ENCODE data around the gene PDE4D. TPM values are rescaled to one million over a fixed set of nuclear protein-coding genes. Genes with fewer than 3 reads are reported as not detected.

The PDE4D gene
- total and polyA plus RNA-seq, 11 donors: 5.2 to 68.3 (median 42.1) TPM

DNA sequence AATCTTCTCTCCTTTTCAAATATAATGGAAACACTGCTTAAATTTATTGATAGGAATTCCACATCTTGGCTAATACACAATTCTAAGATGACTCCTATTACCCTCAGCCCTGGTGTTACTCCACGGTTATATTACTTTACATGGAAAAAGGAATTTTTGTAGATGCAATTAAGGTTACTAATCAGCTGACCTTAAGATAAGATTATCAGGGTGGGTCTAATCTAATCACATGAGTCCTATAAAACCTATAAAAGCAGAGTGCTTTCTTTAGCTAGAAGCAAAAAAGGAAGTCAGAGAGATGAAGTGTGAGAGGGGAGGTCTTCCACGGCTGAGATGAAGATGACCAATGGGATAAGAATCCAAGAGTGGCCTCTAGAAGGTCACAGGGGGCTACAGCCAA, 268.6 kb downstream of the PDE4D start:
- WGBS, 4 donors: 72 to 84% (median 80%) methylated on average over 2 of the region's 2 CpGs
- no peak for TF ChIP-seq POLR2A (IDR thresholded peaks at IDR 0.05)
- TF ChIP-seq, protein P1, sequence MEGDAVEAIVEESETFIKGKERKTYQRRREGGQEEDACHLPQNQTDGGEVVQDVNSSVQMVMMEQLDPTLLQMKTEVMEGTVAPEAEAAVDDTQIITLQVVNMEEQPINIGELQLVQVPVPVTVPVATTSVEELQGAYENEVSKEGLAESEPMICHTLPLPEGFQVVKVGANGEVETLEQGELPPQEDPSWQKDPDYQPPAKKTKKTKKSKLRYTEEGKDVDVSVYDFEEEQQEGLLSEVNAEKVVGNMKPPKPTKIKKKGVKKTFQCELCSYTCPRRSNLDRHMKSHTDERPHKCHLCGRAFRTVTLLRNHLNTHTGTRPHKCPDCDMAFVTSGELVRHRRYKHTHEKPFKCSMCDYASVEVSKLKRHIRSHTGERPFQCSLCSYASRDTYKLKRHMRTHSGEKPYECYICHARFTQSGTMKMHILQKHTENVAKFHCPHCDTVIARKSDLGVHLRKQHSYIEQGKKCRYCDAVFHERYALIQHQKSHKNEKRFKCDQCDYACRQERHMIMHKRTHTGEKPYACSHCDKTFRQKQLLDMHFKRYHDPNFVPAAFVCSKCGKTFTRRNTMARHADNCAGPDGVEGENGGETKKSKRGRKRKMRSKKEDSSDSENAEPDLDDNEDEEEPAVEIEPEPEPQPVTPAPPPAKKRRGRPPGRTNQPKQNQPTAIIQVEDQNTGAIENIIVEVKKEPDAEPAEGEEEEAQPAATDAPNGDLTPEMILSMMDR (IDR thresholded peaks at IDR 0.05): no peak
- DNase-seq (no peak), ATAC-seq (no peak)
- no peaks in the 10 kb centered on the region for H3K27me3 ChIP-seq
- H3K4me1 ChIP-seq: no peaks in the 10 kb centered on the region
- H3K36me3 ChIP-seq: no peaks in the 10 kb centered on the region
- intact Hi-C loops (cut with DNase I): no loop called here
- no peak overlapping the region for H3K4me3 ChIP-seq
- H3K27ac ChIP-seq: no peak overlapping the region
- H3K9me3 ChIP-seq: peaks cover 0 to 10% (median 0%) of the 10 kb centered on the region in 12 donors

DNA sequence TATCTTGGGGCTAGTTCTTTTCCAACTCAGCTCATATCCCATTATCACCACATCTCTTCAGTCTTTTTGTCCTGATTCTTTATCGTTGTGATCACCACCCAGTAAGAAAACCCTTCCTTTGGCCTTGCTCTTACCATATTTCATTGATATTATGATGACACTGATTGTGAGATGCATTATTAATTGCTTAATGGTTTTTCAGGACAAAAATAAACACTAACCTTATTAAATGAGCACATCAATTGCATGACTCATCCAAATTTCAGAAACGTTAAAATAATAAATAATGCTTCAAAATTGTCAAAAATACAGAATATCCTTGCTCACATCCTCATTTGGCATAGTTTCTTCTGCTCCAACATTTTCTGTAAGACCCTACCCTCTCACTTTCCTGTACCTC, 270.7 kb downstream of the PDE4D start:
- no peak for ATAC-seq

GRCh38 chr5:59621477-59621876, 272.0 kb downstream of the PDE4D start:
- no peaks in the 10 kb centered on the region for H3K4me1 ChIP-seq
- H3K9me3 ChIP-seq: no peaks in the 10 kb centered on the region
- intact Hi-C loops (cut with DNase I): no loop called here
- H3K27ac ChIP-seq: no peak overlapping the region
- H3K4me3 ChIP-seq: no peak overlapping the region
- TF ChIP-seq POLR2A (IDR thresholded peaks at IDR 0.05): no peak
- TF ChIP-seq, protein P1 (IDR thresholded peaks at IDR 0.05): no peak
- DNase-seq: no peak
- ATAC-seq: no peak
- H3K36me3 ChIP-seq: no peaks in the 10 kb centered on the region
- H3K27me3 ChIP-seq: no peaks in the 10 kb centered on the region

More for the DNA sequence above, 270.7 kb downstream of the PDE4D start:
- TF ChIP-seq POLR2A (IDR thresholded peaks at IDR 0.05): no peak
- TF ChIP-seq, protein P1 (IDR thresholded peaks at IDR 0.05): no peak
- Histone ChIP-seq H3K4me3 (no peak overlapping the region), H3K36me3 (no peaks in the 10 kb centered on the region), H3K4me1 (no peaks in the 10 kb centered on the region), H3K9me3 (no peaks in the 10 kb centered on the region), H3K27ac (no peak overlapping the region), H3K27me3 (no peaks in the 10 kb centered on the region)
- 81 to 87% (median 82%) methylated on average over 2 of the region's 2 CpGs for WGBS, 4 donors
- intact Hi-C loops (cut with DNase I): no loop called here
- DNase-seq: no peak

DNA sequence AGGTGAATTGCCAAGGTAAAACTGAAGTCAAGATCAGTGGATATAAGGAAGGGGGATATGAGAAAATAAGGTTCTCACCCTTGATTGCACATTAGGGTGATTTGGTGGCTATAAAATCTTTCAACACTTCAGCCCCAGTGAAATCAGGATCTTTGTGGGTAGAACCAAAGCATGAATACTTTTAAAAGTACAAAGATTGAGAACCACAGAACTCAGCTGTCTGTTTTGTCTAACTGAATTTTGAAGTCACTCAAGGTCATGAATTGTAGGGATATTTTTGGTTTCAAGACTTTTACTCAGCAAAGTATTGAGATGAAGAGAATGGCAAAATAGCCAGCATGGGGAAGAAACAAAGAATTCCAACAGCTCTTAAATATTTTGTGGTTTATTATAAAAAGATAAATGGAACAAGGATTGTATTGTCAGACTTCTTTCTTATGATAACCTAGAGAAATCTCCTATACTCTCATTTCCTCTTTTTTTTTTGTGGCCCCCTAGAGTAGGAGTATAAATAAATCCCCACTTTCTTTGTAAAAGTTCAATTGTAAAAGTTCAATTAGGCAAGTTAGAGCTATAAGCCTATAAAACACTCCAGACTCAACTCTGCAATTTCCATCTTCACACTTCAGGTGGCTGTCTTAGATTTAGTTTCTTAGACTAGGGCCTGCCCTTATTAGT, 272.9 kb downstream of the PDE4D start:
- intact Hi-C loops (cut with DNase I): no loop called here
- DNase-seq: no peak

More for the DNA sequence above, 272.9 kb downstream of the PDE4D start:
- TF ChIP-seq, protein P1 (IDR thresholded peaks at IDR 0.05): no peak
- no peak for TF ChIP-seq POLR2A (IDR thresholded peaks at IDR 0.05)
- Histone ChIP-seq H3K4me1 (no peaks in the 10 kb centered on the region), H3K27ac (no peak overlapping the region), H3K4me3 (no peak overlapping the region), H3K27me3 (no peaks in the 10 kb centered on the region), H3K36me3 (no peaks in the 10 kb centered on the region), H3K9me3 (no peaks in the 10 kb centered on the region)
- ATAC-seq: no peak

Data from heart left ventricle (tissue), 16 donors.